A549 treated with DMSO at 1 μM for 4 hours (cell line): ENCODE data around the gene F11R. TPM values are rescaled to one million over a fixed set of nuclear protein-coding genes. Genes with fewer than 3 reads are reported as not detected.

Source experiments
- total RNA-seq: library from RNA; stranded (reverse); fragments of 200-300 nt; extraction: Qiagen RNA extraction; gene quantifications from 5 replicates; pipeline ENCODE4 v1.2.3, GENCODE V29; 2022; ENCODE audit warnings: low read depth

Gene F11R
- total RNA-seq: 45.4 to 56.7 TPM (median 50.6 TPM) in 5 replicates

GRCh38 chr1:161020509-161021164 is at the start of gene F11R:
Gene F11R (minus strand): TSS chr1:161021152. CDS start chr1:161021073, 79 bp downstream.

GRCh38 chr1:161069731-161070270 is 48.8 kb upstream of the F11R start, which contains the start of gene ARHGAP30:
Gene ARHGAP30 (minus strand): TSS chr1:161069891. CDS start chr1:161069624, 267 bp downstream.

GRCh38 chr1:161045736-161046604 is 25.0 kb upstream of the F11R start, which contains the start of gene USF1:
Gene USF1 (minus strand): TSS chr1:161045977. CDS start chr1:161043275, 2,702 bp downstream.

GRCh38 chr1:161038523-161039153 is 17.7 kb upstream of the F11R start, which contains the start of gene TSTD1:
Gene TSTD1 (minus strand): TSS chr1:161038964. CDS start chr1:161038889, 75 bp downstream.

GRCh38 chr1:160954158-160955104 is 66.5 kb downstream of the F11R start, which contains the start of gene ITLN2:
Gene ITLN2 (minus strand): TSS chr1:160954809. CDS start chr1:160954741, 68 bp downstream.

Other genes with a start within 250 kb of the F11R start
- 0.07 to 0.18 TPM (median 0.11 TPM) in 4 of 5 replicates, not detected in the other for gene LY9, start 225.0 kb downstream of the F11R start, total RNA-seq
- not detected in 5 replicates for gene CD244, start 158.3 kb downstream of the F11R start, total RNA-seq
- not detected in 5 replicates for gene ITLN1, start 136.0 kb downstream of the F11R start, total RNA-seq
- gene ITLN2, start 66.3 kb downstream of the F11R start, total RNA-seq: 0.14 to 0.30 TPM (median 0.14 TPM) in 3 of 5 replicates, not detected in the others
- gene TSTD1, start 17.8 kb upstream of the F11R start, total RNA-seq: 0.21 to 0.46 TPM (median 0.24 TPM) in 3 of 5 replicates, not detected in the others
- gene USF1, start 24.8 kb upstream of the F11R start, total RNA-seq: 48.5 to 57.3 TPM (median 53.1 TPM) in 5 replicates
- 0.06 to 0.13 TPM (median 0.10 TPM) in 5 replicates for gene ARHGAP30, start 48.7 kb upstream of the F11R start, total RNA-seq
- gene NECTIN4, start 68.4 kb upstream of the F11R start, total RNA-seq: 1.3 to 1.9 TPM (median 1.7 TPM) in 5 replicates
- 1.6 to 1.7 TPM (median 1.7 TPM) in 5 replicates for gene KLHDC9, start 77.2 kb upstream of the F11R start, total RNA-seq
- 113 to 124 TPM (median 120 TPM) in 5 replicates for gene PFDN2, start 96.9 kb upstream of the F11R start, total RNA-seq
- gene NIT1, start 97.0 kb upstream of the F11R start, total RNA-seq: 26.6 to 33.0 TPM (median 31.3 TPM) in 5 replicates
- gene DEDD, start 111.5 kb upstream of the F11R start, total RNA-seq: 25.0 to 32.8 TPM (median 29.9 TPM) in 5 replicates
- 87.3 to 130 TPM (median 91.1 TPM) in 5 replicates for gene UFC1, start 132.8 kb upstream of the F11R start, total RNA-seq
- gene USP21, start 138.3 kb upstream of the F11R start, total RNA-seq: 15.4 to 27.5 TPM (median 23.2 TPM) in 5 replicates
- gene PPOX, start 145.3 kb upstream of the F11R start, total RNA-seq: 11.6 to 17.2 TPM (median 15.2 TPM) in 5 replicates
- gene B4GALT3, start 156.4 kb upstream of the F11R start, total RNA-seq: 26.9 to 33.2 TPM (median 29.5 TPM) in 5 replicates
- gene ADAMTS4, start 177.9 kb upstream of the F11R start, total RNA-seq: not detected in 5 replicates
- 76.9 to 109 TPM (median 79.7 TPM) in 5 replicates for gene NDUFS2, start 181.2 kb upstream of the F11R start, total RNA-seq
- gene FCER1G, start 194.1 kb upstream of the F11R start, total RNA-seq: 0.33 TPM in 1 of 5 replicates, not detected in the others
- not detected in 5 replicates for gene APOA2, start 202.5 kb upstream of the F11R start, total RNA-seq
- 10.1 to 11.5 TPM (median 11.0 TPM) in 5 replicates for gene TOMM40L, start 204.9 kb upstream of the F11R start, total RNA-seq
- 0.21 TPM in 1 of 5 replicates, not detected in the others for gene NR1I3, start 217.1 kb upstream of the F11R start, total RNA-seq
- gene PCP4L1, start 237.6 kb upstream of the F11R start, total RNA-seq: 0.06 to 0.10 TPM (median 0.08 TPM) in 3 of 5 replicates, not detected in the others